Panc1 (cell line): Measurements from ENCODE around the gene TNRC6C.

Source experiments
- POLR2AphosphoS5 ChIP-seq: IDR thresholded peaks from 2 replicates; pipeline ENCODE4 v1.6.1; 2012; ENCODE audit warnings: mild to moderate bottlenecking, low read depth, low read length, moderate library complexity
- SIN3A ChIP-seq: IDR thresholded peaks from 2 replicates; pipeline ENCODE4 v1.6.1; 2012; ENCODE audit warnings: low read depth, mild to moderate bottlenecking, low read length, moderate library complexity, borderline replicate concordance; ENCODE audit not compliant: insufficient read depth
- TF ChIP-seq, protein P1 (sequence below): fragments of 450-650 bp; IDR thresholded peaks from 2 replicates; pipeline ENCODE4 v1.5.1; 2017; ENCODE audit warnings: mild to moderate bottlenecking
- TF ChIP-seq, protein P2 (sequence below), 2 experiments: IDR thresholded peaks; 2 replicates each; pipeline ENCODE4 v1.6.1; 2011 to 2012; ENCODE audit warnings: low read depth in 2 of 2, control low read depth in 1 of 2, low read length in 1 of 2, mild to moderate bottlenecking in 1 of 2, moderate library complexity in 1 of 2; ENCODE audit not compliant: insufficient read depth in 1 of 2

DNA sequence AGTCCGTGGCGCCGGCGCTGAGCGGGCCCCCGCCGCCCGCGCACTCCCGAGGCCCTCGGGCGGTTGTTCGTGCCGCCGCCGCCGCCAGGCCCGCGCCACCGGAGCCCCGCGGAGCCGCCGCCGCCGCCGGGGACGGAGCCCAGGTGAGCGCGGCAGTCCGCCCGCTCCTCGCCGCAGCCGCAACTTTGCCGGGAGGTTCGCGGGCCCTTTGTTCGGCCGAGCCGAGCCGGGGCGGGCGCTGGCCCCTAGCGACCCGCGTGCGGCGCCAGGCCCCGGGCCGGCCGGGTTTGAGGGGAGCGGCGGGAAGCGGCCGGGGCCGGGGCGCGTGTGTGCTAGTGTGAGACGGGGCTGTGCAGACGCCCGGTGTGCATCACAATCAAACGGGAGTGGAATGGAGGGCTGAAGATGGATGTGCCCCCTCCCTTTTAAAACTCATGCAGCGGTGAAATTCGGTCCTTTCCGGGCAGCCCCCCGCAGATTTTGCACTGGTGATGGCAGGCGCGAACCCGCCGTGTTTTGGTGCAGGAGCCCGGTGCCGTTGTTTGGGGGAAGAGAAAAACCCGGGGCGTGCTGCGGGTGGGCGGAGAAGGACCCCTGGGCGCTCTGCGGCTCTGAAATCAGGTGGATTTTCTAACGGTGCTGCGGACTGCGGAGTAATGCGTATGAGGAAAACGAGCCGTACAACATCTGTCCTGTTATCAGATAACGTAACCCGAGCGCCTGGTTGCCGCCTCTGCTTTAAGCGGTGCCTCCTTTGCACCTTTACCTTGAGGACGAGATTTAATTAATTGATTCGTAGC lies 823 bp downstream of the TNRC6C start:
- TF ChIP-seq, protein P1, sequence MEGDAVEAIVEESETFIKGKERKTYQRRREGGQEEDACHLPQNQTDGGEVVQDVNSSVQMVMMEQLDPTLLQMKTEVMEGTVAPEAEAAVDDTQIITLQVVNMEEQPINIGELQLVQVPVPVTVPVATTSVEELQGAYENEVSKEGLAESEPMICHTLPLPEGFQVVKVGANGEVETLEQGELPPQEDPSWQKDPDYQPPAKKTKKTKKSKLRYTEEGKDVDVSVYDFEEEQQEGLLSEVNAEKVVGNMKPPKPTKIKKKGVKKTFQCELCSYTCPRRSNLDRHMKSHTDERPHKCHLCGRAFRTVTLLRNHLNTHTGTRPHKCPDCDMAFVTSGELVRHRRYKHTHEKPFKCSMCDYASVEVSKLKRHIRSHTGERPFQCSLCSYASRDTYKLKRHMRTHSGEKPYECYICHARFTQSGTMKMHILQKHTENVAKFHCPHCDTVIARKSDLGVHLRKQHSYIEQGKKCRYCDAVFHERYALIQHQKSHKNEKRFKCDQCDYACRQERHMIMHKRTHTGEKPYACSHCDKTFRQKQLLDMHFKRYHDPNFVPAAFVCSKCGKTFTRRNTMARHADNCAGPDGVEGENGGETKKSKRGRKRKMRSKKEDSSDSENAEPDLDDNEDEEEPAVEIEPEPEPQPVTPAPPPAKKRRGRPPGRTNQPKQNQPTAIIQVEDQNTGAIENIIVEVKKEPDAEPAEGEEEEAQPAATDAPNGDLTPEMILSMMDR, result no peak
- TF ChIP-seq, protein P2, sequence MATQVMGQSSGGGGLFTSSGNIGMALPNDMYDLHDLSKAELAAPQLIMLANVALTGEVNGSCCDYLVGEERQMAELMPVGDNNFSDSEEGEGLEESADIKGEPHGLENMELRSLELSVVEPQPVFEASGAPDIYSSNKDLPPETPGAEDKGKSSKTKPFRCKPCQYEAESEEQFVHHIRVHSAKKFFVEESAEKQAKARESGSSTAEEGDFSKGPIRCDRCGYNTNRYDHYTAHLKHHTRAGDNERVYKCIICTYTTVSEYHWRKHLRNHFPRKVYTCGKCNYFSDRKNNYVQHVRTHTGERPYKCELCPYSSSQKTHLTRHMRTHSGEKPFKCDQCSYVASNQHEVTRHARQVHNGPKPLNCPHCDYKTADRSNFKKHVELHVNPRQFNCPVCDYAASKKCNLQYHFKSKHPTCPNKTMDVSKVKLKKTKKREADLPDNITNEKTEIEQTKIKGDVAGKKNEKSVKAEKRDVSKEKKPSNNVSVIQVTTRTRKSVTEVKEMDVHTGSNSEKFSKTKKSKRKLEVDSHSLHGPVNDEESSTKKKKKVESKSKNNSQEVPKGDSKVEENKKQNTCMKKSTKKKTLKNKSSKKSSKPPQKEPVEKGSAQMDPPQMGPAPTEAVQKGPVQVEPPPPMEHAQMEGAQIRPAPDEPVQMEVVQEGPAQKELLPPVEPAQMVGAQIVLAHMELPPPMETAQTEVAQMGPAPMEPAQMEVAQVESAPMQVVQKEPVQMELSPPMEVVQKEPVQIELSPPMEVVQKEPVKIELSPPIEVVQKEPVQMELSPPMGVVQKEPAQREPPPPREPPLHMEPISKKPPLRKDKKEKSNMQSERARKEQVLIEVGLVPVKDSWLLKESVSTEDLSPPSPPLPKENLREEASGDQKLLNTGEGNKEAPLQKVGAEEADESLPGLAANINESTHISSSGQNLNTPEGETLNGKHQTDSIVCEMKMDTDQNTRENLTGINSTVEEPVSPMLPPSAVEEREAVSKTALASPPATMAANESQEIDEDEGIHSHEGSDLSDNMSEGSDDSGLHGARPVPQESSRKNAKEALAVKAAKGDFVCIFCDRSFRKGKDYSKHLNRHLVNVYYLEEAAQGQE (IDR thresholded peaks at IDR 0.05; ENCODE audit: insufficient read depth in 1 of 2, low read depth in 2 of 2, low read length in 1 of 2), result no peak
- TF ChIP-seq SIN3A (no peak), POLR2AphosphoS5 (no peak)
